ENCODE measurements around the gene RICTOR.
A peak's percentile ranks its signal among the peaks of the same experiment; 100 is the strongest.
"Not testable (repeated sequence)": the region's sequence is repeated elsewhere in the genome, so short reads cannot be mapped to it uniquely, and the experiment has no call there.

RICTOR gene

DNA sequence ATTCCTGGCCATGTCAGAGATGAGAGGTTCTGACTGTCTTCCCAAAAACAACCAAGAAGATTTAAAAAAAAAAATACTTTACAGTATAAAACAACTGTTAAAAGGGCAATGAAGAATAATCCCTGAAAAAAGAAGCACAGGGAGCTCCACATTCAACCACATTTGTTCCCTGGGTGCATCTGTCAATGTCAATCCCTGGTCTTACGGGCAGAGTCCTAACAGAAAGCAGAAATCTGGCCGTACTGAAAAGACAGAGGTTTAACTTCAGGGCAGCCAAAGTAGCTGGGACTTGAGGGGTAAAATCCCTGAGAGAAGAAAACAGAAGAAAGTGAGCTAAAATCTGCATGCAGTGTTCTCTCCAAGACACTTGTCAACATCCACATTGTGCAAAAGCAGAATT lies 76.6 kb downstream of the RICTOR start:
- H4K20me1 ChIP-seq (ENCODE audit: insufficient read depth, low read length), result no peaks in the 10 kb centered on the region
- no peak overlapping the region for H3K4me2 ChIP-seq (ENCODE audit: low read length)
- H3K9me2 ChIP-seq (ENCODE audit: low read depth, low read length), result no peaks in the 10 kb centered on the region
- no peak overlapping the region for H2AFZ ChIP-seq (ENCODE audit: low read length)
- H3K9me3 ChIP-seq (ENCODE audit: low read length), result no peaks in the 10 kb centered on the region
- TF ChIP-seq, protein P1, sequence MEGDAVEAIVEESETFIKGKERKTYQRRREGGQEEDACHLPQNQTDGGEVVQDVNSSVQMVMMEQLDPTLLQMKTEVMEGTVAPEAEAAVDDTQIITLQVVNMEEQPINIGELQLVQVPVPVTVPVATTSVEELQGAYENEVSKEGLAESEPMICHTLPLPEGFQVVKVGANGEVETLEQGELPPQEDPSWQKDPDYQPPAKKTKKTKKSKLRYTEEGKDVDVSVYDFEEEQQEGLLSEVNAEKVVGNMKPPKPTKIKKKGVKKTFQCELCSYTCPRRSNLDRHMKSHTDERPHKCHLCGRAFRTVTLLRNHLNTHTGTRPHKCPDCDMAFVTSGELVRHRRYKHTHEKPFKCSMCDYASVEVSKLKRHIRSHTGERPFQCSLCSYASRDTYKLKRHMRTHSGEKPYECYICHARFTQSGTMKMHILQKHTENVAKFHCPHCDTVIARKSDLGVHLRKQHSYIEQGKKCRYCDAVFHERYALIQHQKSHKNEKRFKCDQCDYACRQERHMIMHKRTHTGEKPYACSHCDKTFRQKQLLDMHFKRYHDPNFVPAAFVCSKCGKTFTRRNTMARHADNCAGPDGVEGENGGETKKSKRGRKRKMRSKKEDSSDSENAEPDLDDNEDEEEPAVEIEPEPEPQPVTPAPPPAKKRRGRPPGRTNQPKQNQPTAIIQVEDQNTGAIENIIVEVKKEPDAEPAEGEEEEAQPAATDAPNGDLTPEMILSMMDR (IDR thresholded peaks at IDR 0.05; ENCODE audit: low read length), result no peak
- no peak for TF ChIP-seq EZH2 (IDR thresholded peaks at IDR 0.05; ENCODE audit: borderline replicate concordance, low read length)
- H3K27ac ChIP-seq (ENCODE audit: low read depth, low read length, poor library complexity, severe bottlenecking), result no peak overlapping the region
- H3F3A ChIP-seq (ENCODE audit: insufficient read depth, low read length), result no peaks in the 10 kb centered on the region
- no peaks in the 10 kb centered on the region for H3K27me3 ChIP-seq (ENCODE audit: insufficient read depth, low read length)
- no peak overlapping the region for H3K4me3 ChIP-seq (ENCODE audit: low read depth, low read length, poor library complexity, severe bottlenecking)
- peaks cover 17% of the 10 kb centered on the region; the same call in 1 of the 2 replicates for H3K36me3 ChIP-seq (ENCODE audit: insufficient read depth, low read length)
- H3K79me2 ChIP-seq (ENCODE audit: insufficient read depth, low read length), result no peaks in the 10 kb centered on the region
- H3K9ac ChIP-seq (ENCODE audit: low read length), result no peak overlapping the region
- H3K4me1 ChIP-seq (ENCODE audit: insufficient read depth, low read length, severe bottlenecking), result no peaks in the 10 kb centered on the region

DNA sequence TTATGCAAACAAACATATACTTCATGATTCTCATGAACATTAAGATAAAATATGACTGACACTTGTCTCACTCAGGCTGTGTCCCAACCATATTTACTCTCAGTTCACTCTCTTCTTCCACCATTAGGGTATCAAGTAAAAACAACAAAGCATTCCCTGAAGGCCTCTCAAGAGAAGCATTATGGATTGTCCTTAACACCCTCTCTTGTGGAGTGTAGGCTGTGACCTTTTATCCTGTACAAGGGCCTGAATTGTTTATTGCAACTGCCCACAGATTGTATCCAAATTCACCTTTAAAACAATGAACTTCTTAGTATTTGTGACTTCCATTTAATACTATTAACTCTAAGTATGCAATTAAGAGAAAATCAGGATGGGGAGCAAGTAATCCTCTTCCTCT lies 78.1 kb downstream of the RICTOR start:
- Histone ChIP-seq H3K27me3 (ENCODE audit: insufficient read depth, low read length) (no peaks in the 10 kb centered on the region), H4K20me1 (ENCODE audit: insufficient read depth, low read length) (no peaks in the 10 kb centered on the region), H3K4me2 (ENCODE audit: low read length) (no peak overlapping the region), H3K4me1 (ENCODE audit: insufficient read depth, low read length, severe bottlenecking) (no peaks in the 10 kb centered on the region), H3K9me2 (ENCODE audit: low read depth, low read length) (no peaks in the 10 kb centered on the region), H2AFZ (ENCODE audit: low read length) (no peak overlapping the region), H3K79me2 (ENCODE audit: insufficient read depth, low read length) (no peaks in the 10 kb centered on the region), H3F3A (ENCODE audit: insufficient read depth, low read length) (no peaks in the 10 kb centered on the region), H3K9me3 (ENCODE audit: low read length) (no peaks in the 10 kb centered on the region), H3K27ac (ENCODE audit: low read depth, low read length, poor library complexity, severe bottlenecking) (no peak overlapping the region), H3K9ac (ENCODE audit: low read length) (no peak overlapping the region), H3K4me3 (ENCODE audit: low read depth, low read length, poor library complexity, severe bottlenecking) (no peak overlapping the region), H3K36me3 (ENCODE audit: insufficient read depth, low read length) (peaks cover 18% of the 10 kb centered on the region)
- TF ChIP-seq, protein P1 (IDR thresholded peaks at IDR 0.05; ENCODE audit: low read length), result no peak
- TF ChIP-seq EZH2 (IDR thresholded peaks at IDR 0.05; ENCODE audit: borderline replicate concordance, low read length), result no peak

DNA sequence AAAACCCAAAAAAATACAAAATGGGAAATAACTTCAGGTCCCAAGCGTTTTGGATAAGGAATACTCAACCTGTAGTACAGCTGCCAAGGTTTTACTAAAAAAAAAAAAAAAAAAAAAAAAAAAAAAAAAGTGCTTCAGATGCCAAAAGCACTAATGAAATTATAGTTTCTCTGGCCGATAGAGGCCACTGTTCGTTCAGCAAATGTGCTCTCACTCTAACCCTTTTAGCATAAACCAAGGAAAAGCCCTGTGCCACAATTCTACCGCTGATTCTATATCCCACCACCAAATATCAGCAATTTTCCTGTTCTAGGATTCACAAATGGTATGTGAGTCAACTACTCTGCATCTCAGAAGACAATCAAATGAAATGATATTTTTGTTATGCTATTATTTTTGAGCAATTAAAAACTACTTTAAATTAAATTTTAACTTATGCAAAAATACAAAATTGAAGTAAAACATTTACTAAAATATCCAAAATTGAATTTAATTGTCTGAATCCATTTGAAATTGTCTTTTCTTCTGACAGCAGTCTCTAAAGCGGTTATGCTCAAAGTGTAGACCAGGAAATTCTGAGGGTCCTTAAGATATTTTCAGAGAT lies 79.8 kb downstream of the RICTOR start:
- no peaks in the 10 kb centered on the region for H3F3A ChIP-seq (ENCODE audit: insufficient read depth, low read length)
- H3K27ac ChIP-seq (ENCODE audit: low read depth, low read length, poor library complexity, severe bottlenecking), result no peak overlapping the region
- no peaks in the 10 kb centered on the region for H3K79me2 ChIP-seq (ENCODE audit: insufficient read depth, low read length)
- no peaks in the 10 kb centered on the region for H3K9me2 ChIP-seq (ENCODE audit: low read depth, low read length)
- no peak overlapping the region for H3K9ac ChIP-seq (ENCODE audit: low read length)
- H3K4me3 ChIP-seq (ENCODE audit: low read depth, low read length, poor library complexity, severe bottlenecking), result no peak overlapping the region
- H3K27me3 ChIP-seq (ENCODE audit: insufficient read depth, low read length), result no peaks in the 10 kb centered on the region
- H3K4me1 ChIP-seq (ENCODE audit: insufficient read depth, low read length, severe bottlenecking), result no peaks in the 10 kb centered on the region
- H4K20me1 ChIP-seq (ENCODE audit: insufficient read depth, low read length), result no peaks in the 10 kb centered on the region
- no peaks in the 10 kb centered on the region for H3K9me3 ChIP-seq (ENCODE audit: low read length)
- H2AFZ ChIP-seq (ENCODE audit: low read length), result no peak overlapping the region
- H3K36me3 ChIP-seq (ENCODE audit: insufficient read depth, low read length), result peaks cover 19% of the 10 kb centered on the region
- H3K4me2 ChIP-seq (ENCODE audit: low read length), result no peak overlapping the region
- no peak for TF ChIP-seq EZH2 (IDR thresholded peaks at IDR 0.05; ENCODE audit: borderline replicate concordance, low read length)
- TF ChIP-seq, protein P1 (IDR thresholded peaks at IDR 0.05; ENCODE audit: low read length), result peak; percentile 43

DNA sequence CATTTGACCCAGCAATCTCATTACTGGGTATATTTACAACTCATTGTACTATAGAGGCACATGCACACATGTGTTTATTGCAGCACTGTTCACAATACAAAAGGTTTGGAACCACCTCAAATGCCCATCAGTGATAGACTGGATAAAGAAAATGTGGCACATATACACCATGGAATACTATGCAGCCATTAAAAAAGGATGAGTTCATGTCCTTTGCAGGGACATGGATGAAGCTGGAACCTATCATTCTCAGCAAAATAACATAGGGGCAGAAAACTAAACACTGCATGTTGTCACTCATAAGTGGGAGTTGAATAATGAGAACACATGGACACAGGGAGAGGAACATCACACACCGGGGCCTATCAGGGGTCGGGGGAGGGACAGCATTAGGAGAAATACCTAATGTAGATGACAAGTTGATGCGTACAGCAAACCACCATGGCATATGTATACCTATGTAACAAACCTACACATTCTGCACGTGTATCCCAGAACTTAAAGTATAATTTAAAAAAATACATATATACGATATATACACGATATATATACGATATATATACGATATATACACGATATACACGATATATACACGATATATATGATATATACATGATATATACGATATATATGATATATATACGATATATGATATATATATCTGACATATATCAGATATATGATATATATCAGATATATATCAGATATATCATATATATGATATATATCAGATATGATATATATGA lies 84.1 kb downstream of the RICTOR start:
- not testable (repeated sequence) for H3K27me3 ChIP-seq (ENCODE audit: insufficient read depth, low read length); H3K4me3 ChIP-seq (ENCODE audit: low read depth, low read length, poor library complexity, severe bottlenecking); H3K4me1 ChIP-seq (ENCODE audit: insufficient read depth, low read length, severe bottlenecking); H2AFZ ChIP-seq (ENCODE audit: low read length); H3F3A ChIP-seq (ENCODE audit: insufficient read depth, low read length); H3K27ac ChIP-seq (ENCODE audit: low read depth, low read length, poor library complexity, severe bottlenecking); H3K79me2 ChIP-seq (ENCODE audit: insufficient read depth, low read length); H3K9me3 ChIP-seq (ENCODE audit: low read length); H3K4me2 ChIP-seq (ENCODE audit: low read length); H3K9me2 ChIP-seq (ENCODE audit: low read depth, low read length); H3K9ac ChIP-seq (ENCODE audit: low read length); H4K20me1 ChIP-seq (ENCODE audit: insufficient read depth, low read length)
- H3K36me3 ChIP-seq (ENCODE audit: insufficient read depth, low read length), result peaks cover 32% of the 10 kb centered on the region
